Activated CD4-positive, alpha-beta T cell treated with anti-CD3 and anti-CD28 coated beads, Interleukin-2, amount 50 U/mL, for 24 hours (primary cell): ENCODE measurements around the gene ITLN1.
A peak's percentile ranks its signal among the peaks of the same experiment; 100 is the strongest.
"Not testable (repeated sequence)": the region's sequence is repeated elsewhere in the genome, so short reads cannot be mapped to it uniquely, and the experiment has no call there.

Experiments used
- DNase-seq, 2 donors: peaks; one replicate each; pipeline ENCODE4 v3.0.0-alpha.2; 2020; ENCODE audit warnings: low read depth in 1 of 2, low spot score in 1 of 2

Gene ITLN1

DNA sequence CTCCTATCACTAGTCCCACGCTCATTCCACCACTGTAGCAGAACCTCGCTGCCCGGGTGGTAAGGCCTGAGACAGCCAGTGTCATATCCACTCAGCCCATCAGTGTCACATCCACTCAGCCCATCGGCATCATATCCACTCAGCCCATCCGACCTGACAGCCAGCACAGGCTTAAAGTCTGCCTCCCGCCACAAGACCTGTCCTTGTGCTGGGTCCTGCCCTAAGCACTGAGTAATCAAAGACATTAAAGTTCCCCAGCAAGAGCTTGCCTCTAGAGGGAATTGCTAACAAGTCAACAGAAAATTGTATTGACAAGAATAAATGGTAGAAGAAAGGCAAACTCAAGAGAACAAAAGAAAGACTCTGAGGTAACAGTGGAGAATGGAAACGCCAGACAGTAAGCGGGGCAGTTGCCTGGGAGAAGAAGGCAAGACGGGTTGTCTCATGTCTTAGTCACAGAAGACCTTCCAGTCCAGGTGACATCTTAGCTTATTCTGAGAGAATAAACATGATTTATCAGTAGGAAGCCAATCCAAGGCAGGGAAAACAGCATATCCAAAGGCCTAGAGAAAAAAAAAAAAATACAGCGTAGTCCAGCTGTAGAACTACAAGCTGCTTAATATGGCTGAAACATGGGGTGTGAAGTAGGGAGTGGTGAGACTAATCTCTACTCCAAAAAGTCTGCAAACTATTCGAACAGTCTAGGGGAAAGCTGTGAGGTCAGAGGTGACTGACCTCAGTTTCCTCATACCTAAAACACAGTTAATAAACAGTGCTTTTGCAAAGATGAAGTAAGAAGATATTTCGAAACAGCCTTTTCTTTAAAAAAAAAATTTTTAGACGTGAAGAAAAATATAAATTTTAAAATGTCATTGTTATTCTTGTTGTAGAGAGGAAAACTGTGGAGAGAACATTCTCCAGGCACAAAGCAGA lies 1.1 kb downstream of the ITLN1 start:
- no peak for DNase-seq

DNA sequence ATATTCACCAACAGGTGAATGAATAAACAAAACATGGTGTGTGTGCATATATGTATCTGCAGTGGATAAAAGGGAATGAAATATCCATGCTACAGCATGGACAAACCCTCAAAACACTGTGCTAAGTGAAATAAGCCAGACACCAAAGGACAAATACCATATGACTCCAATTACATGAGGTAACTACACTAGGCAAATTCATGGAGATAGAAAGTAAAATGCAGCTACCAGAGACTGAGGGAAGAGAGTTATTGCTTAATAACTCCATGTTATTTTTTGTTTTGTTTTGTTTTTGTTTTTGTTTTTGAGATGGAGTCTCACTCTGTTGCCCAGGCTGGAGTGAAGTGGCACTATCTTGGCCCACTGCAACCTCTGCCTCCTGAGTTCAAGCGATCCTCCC lies 2.4 kb downstream of the ITLN1 start:
- no peak for DNase-seq

- DNase-seq: not testable (repeated sequence)
Measured at GRCh38 chr1:160881264-160881663, 3.7 kb downstream of the ITLN1 start.

- DNase-seq: no peak
Measured at GRCh38 chr1:160880216-160880615, 4.8 kb downstream of the ITLN1 start.

DNA sequence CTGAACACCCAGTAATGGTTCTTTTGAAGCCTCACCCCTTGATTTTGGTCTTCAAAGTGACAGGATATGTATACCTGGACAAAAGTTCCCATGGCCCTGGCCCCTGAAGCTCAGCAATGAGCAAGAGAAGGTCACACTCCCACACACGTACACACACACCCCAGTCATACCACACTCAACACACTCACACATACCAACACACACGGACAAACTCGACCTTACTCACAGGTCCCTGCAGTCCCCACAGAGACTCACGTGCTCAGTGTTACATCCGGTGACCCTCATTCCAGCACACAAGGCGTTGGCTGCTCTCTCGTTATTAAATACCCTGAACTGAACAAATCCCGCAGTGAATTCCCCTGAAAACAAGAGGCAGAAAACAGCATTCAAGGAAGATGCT lies 5.9 kb downstream of the ITLN1 start:
- no peak for DNase-seq

DNA sequence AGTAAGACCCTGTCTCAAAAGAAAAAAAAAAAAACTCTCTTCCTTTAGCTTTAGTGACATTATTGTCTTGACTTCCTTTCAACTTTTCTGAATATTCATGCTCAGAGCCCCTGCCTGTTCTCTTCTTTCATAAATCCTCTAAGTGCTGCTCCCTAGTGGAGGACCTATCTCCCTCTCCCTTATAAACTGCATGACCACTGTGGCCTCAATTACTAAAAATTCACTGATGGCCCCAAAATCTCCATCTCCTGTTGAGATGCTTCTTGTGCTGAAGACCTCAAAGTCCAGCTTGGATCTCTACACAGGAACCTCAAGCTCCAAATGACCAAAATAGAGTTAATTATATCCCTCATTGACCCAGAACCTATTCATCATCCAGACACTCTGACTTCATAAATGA lies 7.8 kb downstream of the ITLN1 start:
- no peak for DNase-seq

DNA sequence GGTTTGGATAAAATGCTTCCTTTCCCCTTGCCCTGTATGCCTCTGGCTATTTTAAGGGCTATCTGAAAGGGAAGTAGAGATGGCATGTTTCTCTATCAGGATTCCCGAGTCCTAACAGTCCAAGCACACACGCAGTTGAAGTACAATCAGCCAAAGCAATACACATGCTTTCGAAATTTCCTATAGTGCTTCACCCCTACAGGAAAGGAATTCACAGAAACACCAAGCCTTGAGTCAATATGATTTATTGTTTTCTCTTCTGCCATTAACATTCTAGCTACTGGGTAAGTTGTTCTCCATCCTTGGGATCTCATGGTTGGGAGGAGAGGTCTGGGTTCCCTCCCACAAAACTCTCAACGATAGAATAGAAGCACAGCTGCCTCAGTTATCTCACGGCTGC lies 8.7 kb downstream of the ITLN1 start:
- DNase-seq: no peak

- not testable (repeated sequence) for DNase-seq
Measured at GRCh38 chr1:160875591-160875990, 9.4 kb downstream of the ITLN1 start.

DNA sequence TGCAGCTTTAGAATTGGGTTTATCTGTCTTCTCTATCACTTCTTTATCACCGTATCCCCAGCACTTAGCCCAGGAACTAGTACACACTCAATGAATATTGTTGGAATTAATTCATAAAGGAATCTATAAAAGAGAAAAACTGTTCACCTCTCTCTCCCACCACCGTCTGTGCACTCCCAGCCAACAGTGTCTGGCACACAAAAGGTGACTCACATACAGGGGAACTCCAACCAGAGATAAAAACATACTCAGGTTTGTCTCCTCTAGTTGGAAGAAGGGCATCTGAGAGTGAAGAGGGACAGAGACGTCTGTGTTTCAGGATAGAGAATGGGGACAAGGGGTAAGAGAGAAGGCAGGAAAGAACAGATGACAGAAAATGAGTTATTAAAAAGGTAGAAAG lies 10.0 kb downstream of the ITLN1 start:
- DNase-seq: no peak

DNA sequence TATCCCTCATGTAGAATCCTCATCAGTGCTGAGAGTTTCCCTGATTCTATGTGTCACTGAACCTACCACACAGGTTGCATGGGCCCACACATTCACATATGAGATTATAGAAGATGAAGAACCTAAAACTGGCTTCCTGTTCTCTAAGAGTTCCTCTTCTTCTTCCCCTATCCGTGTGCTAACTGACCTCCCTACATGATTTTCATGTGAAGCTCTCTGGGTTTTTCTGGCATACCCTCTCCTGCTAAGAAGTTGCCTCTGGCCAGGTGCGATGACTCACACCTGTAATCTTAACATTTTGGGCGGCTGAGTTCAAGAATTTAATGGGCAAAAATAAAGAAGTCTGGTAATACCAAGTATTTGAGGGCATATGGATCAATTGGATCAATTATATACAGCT lies 16.8 kb downstream of the ITLN1 start:
- DNase-seq: no peak

- not testable (repeated sequence) for DNase-seq
Measured at GRCh38 chr1:160867651-160868050, 17.3 kb downstream of the ITLN1 start.

GRCh38 chr1:160866695-160867260 lies 18.2 kb downstream of the ITLN1 start:
- no peak for DNase-seq

- DNase-seq: no peak
Measured at GRCh38 chr1:160866001-160866694, 18.8 kb downstream of the ITLN1 start.

DNA sequence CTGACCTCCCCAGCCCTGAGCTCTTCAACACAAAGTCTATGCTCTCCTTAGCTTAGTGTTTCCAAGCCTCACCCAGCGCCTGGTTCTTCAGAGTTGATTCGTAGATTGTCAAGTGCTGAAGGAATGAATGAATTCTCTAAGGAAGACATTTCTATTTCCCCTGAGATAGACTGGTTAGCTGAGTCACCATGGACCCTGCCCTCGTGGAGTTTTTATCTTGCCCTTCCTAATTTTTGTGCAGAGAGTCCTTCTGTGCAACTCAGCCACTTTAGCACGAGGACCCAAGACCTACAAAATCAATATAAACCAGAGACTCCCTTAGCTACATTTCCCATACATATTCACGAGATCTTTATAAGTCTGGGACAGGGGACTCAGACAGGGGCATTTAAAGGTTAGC lies 19.6 kb downstream of the ITLN1 start:
- DNase-seq: no peak

DNA sequence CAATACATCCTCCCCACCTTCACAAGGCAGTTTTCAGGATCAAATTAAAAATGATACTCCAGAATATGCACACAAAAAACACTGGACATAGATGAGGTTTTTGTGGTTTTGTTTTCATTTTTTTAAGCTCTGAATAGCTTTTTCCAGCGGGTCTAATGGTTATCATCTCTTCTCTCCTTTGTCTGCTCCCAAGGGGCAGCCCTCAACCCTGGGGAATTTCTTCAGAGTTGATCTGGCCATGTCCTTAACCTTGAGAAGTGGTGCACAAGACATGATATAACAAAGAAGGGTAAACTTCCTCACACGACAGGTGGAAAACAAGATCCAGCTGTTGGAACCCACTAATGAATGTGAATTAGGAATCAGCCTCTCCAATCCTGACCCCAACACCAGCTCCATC lies 20.8 kb downstream of the ITLN1 start:
- DNase-seq: no peak

DNA sequence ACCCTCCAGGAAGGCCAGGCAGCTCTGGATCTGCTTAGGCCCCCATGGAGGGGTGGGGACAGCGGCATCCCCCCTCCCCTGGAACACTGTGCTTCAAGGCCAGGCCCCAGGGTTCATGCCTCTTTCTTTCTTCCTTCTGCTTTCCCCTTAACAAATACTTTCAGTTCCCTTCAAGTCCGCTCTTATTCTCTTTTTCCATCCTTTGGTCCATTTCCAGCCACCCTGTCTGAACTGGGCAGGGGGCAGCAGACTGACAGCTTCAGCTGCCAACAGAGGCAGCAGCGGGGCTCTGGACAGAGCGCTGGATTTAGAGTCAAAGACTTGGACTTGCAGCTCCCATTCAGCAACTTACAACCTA lies 21.2 kb downstream of the ITLN1 start:
- no peak for DNase-seq

- DNase-seq: no peak
Measured at GRCh38 chr1:160863061-160863773, 21.8 kb downstream of the ITLN1 start.

- peak in 1 of 2 donors; percentile 32 for DNase-seq
Measured at GRCh38 chr1:160862203-160863060, 22.5 kb downstream of the ITLN1 start, which contains the start of gene CD244. Gene CD244, minus strand, starts transcription at chr1:160862887. Its CDS starts 210 bp downstream, at chr1:160862677.

GRCh38 chr1:160860840-160861505 lies 24.0 kb downstream of the ITLN1 start:
- no peak for DNase-seq

GRCh38 chr1:160859166-160859565 lies 25.8 kb downstream of the ITLN1 start:
- DNase-seq: no peak
